Measurements from ENCODE around the gene FNDC3B.

DNA sequence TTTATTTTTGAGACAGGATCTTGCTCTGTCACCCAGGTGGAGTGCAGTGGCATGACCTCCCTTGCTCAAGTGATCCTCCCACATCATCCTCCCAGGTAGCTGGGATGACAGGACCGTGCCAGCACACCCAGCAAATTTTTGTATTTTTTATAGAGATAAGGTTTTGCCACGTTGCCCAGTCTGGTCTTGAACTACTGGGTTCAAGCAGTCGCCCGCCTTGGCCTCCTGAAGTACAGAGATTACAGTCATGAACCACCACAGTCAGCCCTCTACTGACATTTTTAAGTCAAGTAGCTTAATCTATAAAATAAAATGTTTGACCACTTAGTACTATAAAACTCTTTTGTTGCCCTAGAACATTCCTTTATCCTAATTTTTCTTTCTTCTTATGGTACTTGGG lies 198.8 kb downstream of the FNDC3B start:
- no peak for TF ChIP-seq CTCF (IDR thresholded peaks at IDR 0.05; ENCODE audit: low read depth, low read length)
- TF ChIP-seq POLR2A (IDR thresholded peaks at IDR 0.05; ENCODE audit: extremely low read depth, insufficient read length), result no peak
- no peak for TF ChIP-seq MAX (IDR thresholded peaks at IDR 0.05; ENCODE audit: low read depth, low read length)
